HUES64 (cell line): ENCODE measurements around the gene PCID2.

Experiments
- H3K27ac ChIP-seq: 2 replicates; pipeline ENCODE4 v1.7.0; 2013; ENCODE audit warnings: low read depth, low read length, inconsistent platforms
- H3K27me3 ChIP-seq: 2 replicates; pipeline ENCODE4 v1.6.1; 2013; ENCODE audit warnings: mild to moderate bottlenecking, low read length; ENCODE audit not compliant: insufficient read depth
- H3K36me3 ChIP-seq: 2 replicates; pipeline ENCODE4 v1.6.1; 2013; ENCODE audit warnings: mild to moderate bottlenecking, low read length; ENCODE audit not compliant: insufficient read depth
- H3K4me1 ChIP-seq: 2 replicates; pipeline ENCODE4 v1.6.1; 2013; ENCODE audit warnings: mild to moderate bottlenecking, low read length, moderate library complexity; ENCODE audit not compliant: insufficient read depth
- H3K4me3 ChIP-seq: 2 replicates; pipeline ENCODE4 v1.5.1; 2013; ENCODE audit warnings: mild to moderate bottlenecking, low read length, moderate library complexity
- H3K9ac ChIP-seq: 2 replicates; pipeline ENCODE4 v1.6.1; 2013; ENCODE audit warnings: mild to moderate bottlenecking, low read depth, low read length
- H3K9me3 ChIP-seq: 2 replicates; pipeline ENCODE4 v1.6.1; 2013; ENCODE audit warnings: low read depth, low read length; ENCODE audit not compliant: insufficient read depth
- WGBS: fragments of 150-250, 120-280 bp; methylation state at CpG from one replicate; pipeline ENCODE4 v1.1.7; 2013; ENCODE audit warnings: missing lambda C conversion rate; 5-methylcytosine and 5-hydroxymethylcytosine counted together

Gene PCID2

GRCh38 chr13:113204378-113204734 is 4.1 kb downstream of the PCID2 start:
- whole genome bisulfite sequencing, result 93% methylated on average over 5 of the region's 5 CpGs
- no peaks in the 10 kb centered on the region for H3K27me3 ChIP-seq
- H3K36me3 ChIP-seq, result peaks cover 32% of the 10 kb centered on the region
- H3K9me3 ChIP-seq, result no peaks in the 10 kb centered on the region
- peaks cover 6% of the 10 kb centered on the region; the same call in 1 of the 2 replicates for H3K4me1 ChIP-seq
- no peak overlapping the region for H3K27ac ChIP-seq
- H3K4me3 ChIP-seq, result no peak overlapping the region
- H3K9ac ChIP-seq, result no peak overlapping the region

- Histone ChIP-seq H3K27ac (no peak overlapping the region), H3K4me3 (no peak overlapping the region), H3K9me3 (no peaks in the 10 kb centered on the region), H3K9ac (no peak overlapping the region), H3K4me1 (peaks cover 6% of the 10 kb centered on the region; the same call in 1 of the 2 replicates), H3K27me3 (no peaks in the 10 kb centered on the region), H3K36me3 (peaks cover 38% of the 10 kb centered on the region)
- WGBS, result 96% methylated on average over 12 of the region's 12 CpGs
Measured at GRCh38 chr13:113203507-113204377, 4.7 kb downstream of the PCID2 start.

GRCh38 chr13:113202912-113203311 is 5.6 kb downstream of the PCID2 start:
- Histone ChIP-seq H3K4me1 (peaks cover 6% of the 10 kb centered on the region; the same call in 1 of the 2 replicates), H3K27me3 (no peaks in the 10 kb centered on the region), H3K9ac (no peak overlapping the region), H3K9me3 (no peaks in the 10 kb centered on the region), H3K4me3 (no peak overlapping the region), H3K36me3 (peaks cover 47% of the 10 kb centered on the region), H3K27ac (no peak overlapping the region)
- 95% methylated on average over 4 of the region's 4 CpGs for WGBS

GRCh38 chr13:113201815-113202214 is 6.7 kb downstream of the PCID2 start:
- Histone ChIP-seq H3K9ac (no peak overlapping the region), H3K27ac (no peak overlapping the region), H3K9me3 (no peaks in the 10 kb centered on the region), H3K4me1 (no peaks in the 10 kb centered on the region), H3K27me3 (no peaks in the 10 kb centered on the region), H3K4me3 (no peak overlapping the region), H3K36me3 (peaks cover 54% of the 10 kb centered on the region)
- 95% methylated on average over 2 of the region's 2 CpGs for WGBS

GRCh38 chr13:113196970-113197737 is 11.3 kb downstream of the PCID2 start:
- no peak overlapping the region for H3K9ac ChIP-seq
- no peak overlapping the region for H3K4me3 ChIP-seq
- no peaks in the 10 kb centered on the region for H3K9me3 ChIP-seq
- H3K4me1 ChIP-seq, result no peaks in the 10 kb centered on the region
- no peaks in the 10 kb centered on the region for H3K27me3 ChIP-seq
- WGBS, result 94% methylated on average over 9 of the region's 9 CpGs
- peaks cover 86% of the 10 kb centered on the region for H3K36me3 ChIP-seq
- H3K27ac ChIP-seq, result no peak overlapping the region

- Histone ChIP-seq H3K36me3 (peaks cover 100% of the 10 kb centered on the region), H3K9ac (no peak overlapping the region), H3K4me3 (no peak overlapping the region), H3K27ac (no peak overlapping the region), H3K27me3 (no peaks in the 10 kb centered on the region), H3K4me1 (no peaks in the 10 kb centered on the region), H3K9me3 (no peaks in the 10 kb centered on the region)
- WGBS, result 96% methylated on average over 5 of the region's 6 CpGs
Measured at GRCh38 chr13:113195360-113195759, 13.1 kb downstream of the PCID2 start.

GRCh38 chr13:113192902-113193301 is 15.6 kb downstream of the PCID2 start:
- Histone ChIP-seq H3K27me3 (no peaks in the 10 kb centered on the region), H3K4me1 (no peaks in the 10 kb centered on the region), H3K4me3 (no peak overlapping the region), H3K27ac (no peak overlapping the region), H3K9me3 (peaks cover 2% of the 10 kb centered on the region; the same call in 1 of the 2 replicates), H3K36me3 (peaks cover 98% of the 10 kb centered on the region), H3K9ac (no peak overlapping the region)
- 86% methylated on average over 1 of the region's 2 CpGs for WGBS

GRCh38 chr13:113192279-113192678 is 16.2 kb downstream of the PCID2 start:
- H3K9me3 ChIP-seq, result peaks cover 2% of the 10 kb centered on the region; the same call in 1 of the 2 replicates
- 94% methylated on average over 4 of the region's 4 CpGs for WGBS
- peaks cover 98% of the 10 kb centered on the region for H3K36me3 ChIP-seq
- H3K4me3 ChIP-seq, result no peak overlapping the region
- H3K4me1 ChIP-seq, result no peaks in the 10 kb centered on the region
- H3K27me3 ChIP-seq, result no peaks in the 10 kb centered on the region
- H3K27ac ChIP-seq, result no peak overlapping the region
- H3K9ac ChIP-seq, result no peak overlapping the region

GRCh38 chr13:113190181-113190580 is 18.3 kb downstream of the PCID2 start:
- Histone ChIP-seq H3K9ac (no peak overlapping the region), H3K4me3 (no peak overlapping the region), H3K27me3 (no peaks in the 10 kb centered on the region), H3K36me3 (peaks cover 98% of the 10 kb centered on the region), H3K27ac (no peak overlapping the region), H3K4me1 (no peaks in the 10 kb centered on the region), H3K9me3 (peaks cover 2% of the 10 kb centered on the region; the same call in 1 of the 2 replicates)
- WGBS, result 95% methylated on average over 4 of the region's 4 CpGs

- WGBS, result 95% methylated on average over 23 of the region's 23 CpGs
- Histone ChIP-seq H3K9me3 (peaks cover 2% of the 10 kb centered on the region; the same call in 1 of the 2 replicates), H3K4me3 (no peak overlapping the region), H3K9ac (no peak overlapping the region), H3K4me1 (no peaks in the 10 kb centered on the region), H3K27me3 (no peaks in the 10 kb centered on the region), H3K36me3 (peaks cover 98% of the 10 kb centered on the region), H3K27ac (no peak overlapping the region)
Measured at GRCh38 chr13:113187883-113188665, 20.4 kb downstream of the PCID2 start.
